HepG2 (cell line): Measurements from ENCODE around the gene ENO1. TPM values are rescaled to one million over a fixed set of nuclear protein-coding genes. Genes with fewer than 3 reads are reported as not detected.
A peak's percentile ranks its signal among the peaks of the same experiment; 100 is the strongest.
"Not testable (repeated sequence)": the region's sequence is repeated elsewhere in the genome, so short reads cannot be mapped to it uniquely, and the experiment has no call there.

Experiments
- ATAC-seq: fragments of 200-7000 bp; cut with Tn5 transposase; 3 replicates; pipeline ENCODE4 v1.9.1; 2020; ENCODE audit warnings: mild to moderate bottlenecking, moderate library complexity
- BruUV-seq: library from RNA; stranded (reverse); fragments of 400-500 nt; replicated peaks from 2 replicates; lab custom pipeline; 2021; lab: Mats Ljungman, UMichigan
- CTCF ChIA-PET: fragments of 300-600 bp; formaldehyde crosslinking; extraction: SDS; loops from one replicate; lab custom pipeline; 2021; ENCODE audit warnings: low total read pairs, inconsistent platforms, low intra/inter-chr PET ratio; lab: Yijun Ruan, JAX
- POLR2A ChIA-PET: fragments of 350-600 bp; sonication (Branson Sonifier 250); formaldehyde crosslinking; loops from one replicate; lab custom pipeline; 2020; ENCODE audit warnings: antibody characterized with exemption, inconsistent platforms; lab: Yijun Ruan, JAX
- DNase-seq: peaks from one replicate; pipeline ENCODE4 v3.0.0-alpha.2; 2015; ENCODE audit warnings: low spot score
- FAIRE-seq: peaks from 3 replicates; lab custom pipeline; 2011; peaks lifted over from hg19 to GRCh38; lab: Jason Lieb, UNC
- H2AFZ ChIP-seq: one replicate; pipeline ENCODE4 v1.6.1; 2011; ENCODE audit warnings: low read length, inconsistent platforms
- H3K27ac ChIP-seq: fragments of 300-600 bp; 3 replicates; pipeline ENCODE4 v1.8.0; 2011; ENCODE audit warnings: mixed run types, mild to moderate bottlenecking, mixed read lengths, low read length, inconsistent platforms; ENCODE audit not compliant: insufficient read depth; ENCODE audit errors: extremely low read length
- H3K27me3 ChIP-seq, 2 experiments: fragments of 200-600 bp in 1 of 2; 2 replicates in 1 of 2; 3 replicates in 1 of 2; pipeline versions ENCODE4 v1.6.0 to v1.8.0; 2011; ENCODE audit warnings: low read length in 2 of 2, mild to moderate bottlenecking in 2 of 2, moderate library complexity in 2 of 2, inconsistent platforms in 1 of 2; ENCODE audit not compliant: insufficient read depth in 2 of 2, control insufficient read depth in 1 of 2
- H3K36me3 ChIP-seq, 2 experiments: fragments of 200-600 bp in 1 of 2; replicated peaks in 1 of 2; 2 replicates in 1 of 2; 3 replicates in 1 of 2; pipeline versions ENCODE4 v1.5.1 to v1.8.0; 2011; ENCODE audit warnings: low read length in 2 of 2, inconsistent platforms in 1 of 2; ENCODE audit not compliant: insufficient read depth in 2 of 2, control insufficient read depth in 1 of 2
- H3K4me1 ChIP-seq: 2 replicates; pipeline ENCODE4 v1.5.1; 2012; ENCODE audit warnings: low read length, inconsistent platforms; ENCODE audit not compliant: insufficient read depth
- H3K4me2 ChIP-seq: 2 replicates; pipeline ENCODE4 v1.6.0; 2011; ENCODE audit warnings: low read depth, low read length, inconsistent platforms
- H3K4me3 ChIP-seq, 3 experiments: fragments of 200-600 bp in 1 of 3; sonication (generic), shearing (Covaris generic) in 1 of 3; replicated peaks in 1 of 3; 2 replicates each; pipeline ENCODE4 v1.5.1; 2011 to 2016; ENCODE audit warnings: low read length in 3 of 3, inconsistent platforms in 2 of 3, low read depth in 2 of 3, mild to moderate bottlenecking in 2 of 3, control low read depth in 1 of 3, mixed read lengths in 1 of 3; ENCODE audit not compliant: insufficient read depth in 1 of 3
- H3K79me2 ChIP-seq: one replicate; pipeline ENCODE4 v1.6.1; 2011; ENCODE audit warnings: low read length, inconsistent platforms; ENCODE audit not compliant: insufficient read depth
- H3K9ac ChIP-seq: 2 replicates; pipeline ENCODE4 v1.6.0; 2011; ENCODE audit warnings: mild to moderate bottlenecking, low read depth, low read length, inconsistent platforms; ENCODE audit not compliant: insufficient read depth
- H3K9me3 ChIP-seq: 2 replicates; pipeline ENCODE4 v1.5.1; 2012; ENCODE audit warnings: mild to moderate bottlenecking, low read length
- H4K20me1 ChIP-seq: 2 replicates; pipeline ENCODE4 v1.6.0; 2011; ENCODE audit warnings: inconsistent platforms, mild to moderate bottlenecking, low read length, moderate library complexity; ENCODE audit not compliant: insufficient read depth
- ATF1 ChIP-seq: IDR thresholded peaks from 2 replicates; pipeline ENCODE4 v1.6.1; 2016; ENCODE audit warnings: mild to moderate bottlenecking, control low read depth
- CBX5 ChIP-seq: sonication (generic); formaldehyde crosslinking; IDR thresholded peaks from 2 replicates; pipeline ENCODE4 v1.4.0; 2020; ENCODE audit warnings: missing genetic modification reagents, borderline replicate concordance
- SALL2 ChIP-seq: sonication (generic); formaldehyde crosslinking; IDR thresholded peaks from 2 replicates; pipeline ENCODE4 v1.8.1; 2023; ENCODE audit warnings: mild to moderate bottlenecking, missing genetic modification reagents, inconsistent platforms
- ZBTB38 ChIP-seq: sonication (generic); formaldehyde crosslinking; IDR thresholded peaks from 2 replicates; pipeline ENCODE4 v1.5.1; 2020; ENCODE audit warnings: mild to moderate bottlenecking, missing genetic modification reagents
- ZNF138 ChIP-seq: sonication (generic); formaldehyde crosslinking; IDR thresholded peaks from 2 replicates; pipeline ENCODE4 v1.5.0; 2020; ENCODE audit warnings: mild to moderate bottlenecking, low read depth, missing genetic modification reagents
- WGBS: methylation state at CpG from one replicate; pipeline ENCODE4 v1.1.6; 2017; ENCODE audit warnings: low lambda C conversion rate; 5-methylcytosine and 5-hydroxymethylcytosine counted together
- in situ Hi-C: cut with HindIII; loops from 2 replicates; pipeline ENCODE4 v1.10.0; 2017; ENCODE audit warnings: low pct_unique_long_range_greater_than_20kb; ENCODE audit not compliant: extremely low pct_ligation_motif_present
- intact Hi-C: fragments of 100-400 bp; cut with micrococcal nuclease; formaldehyde crosslinking; loops from one replicate; pipeline ENCODE4 v1.10.0; 2022; ENCODE audit not compliant: unreplicated experiment
- polyA plus RNA-seq, 8 experiments: library from polyadenylated mRNA; depleted of rRNA in 3 of 8; stranded (reverse) in 7 of 8; unstranded in 1 of 8; fragments of >200 nt; fragmentation: Illumina TruSeq in 4 of 8; extraction: Trizol in 4 of 8; gene quantifications; 2 replicates each; pipeline versions ENCODE4 v1.2.1 to v1.2.3, GENCODE V29; 2011 to 2016; ENCODE audit warnings: low read depth in 4 of 8, missing spikeins in 1 of 8, mixed read lengths in 1 of 8; ENCODE audit not compliant: insufficient read depth in 1 of 8
- total RNA-seq, 5 experiments: library from RNA; depleted of rRNA; stranded (reverse); fragments of >200 nt; fragmentation: Illumina TruSeq; extraction: Trizol; gene quantifications; 2 replicates each; pipeline ENCODE4 v1.2.3, GENCODE V29; 2016; ENCODE audit warnings: low read depth in 1 of 5
- TF ChIP-seq, protein P1 (sequence below): sonication (generic); formaldehyde crosslinking; IDR thresholded peaks from 2 replicates; pipeline ENCODE4 v1.4.0; 2020; ENCODE audit warnings: missing genetic modification reagents
- TF ChIP-seq, protein P2 (sequence below): sonication (generic); formaldehyde crosslinking; IDR thresholded peaks from 2 replicates; pipeline ENCODE4 v1.5.0; 2020; ENCODE audit warnings: mild to moderate bottlenecking, missing genetic modification reagents, borderline replicate concordance

ENO1 gene
- total and polyA plus RNA-seq, 2 of the 13 experiments (the other 11 are each of a cell fraction or from before 2014, with no cell fraction given) = 1,559 to 3,103 TPM

DNA sequence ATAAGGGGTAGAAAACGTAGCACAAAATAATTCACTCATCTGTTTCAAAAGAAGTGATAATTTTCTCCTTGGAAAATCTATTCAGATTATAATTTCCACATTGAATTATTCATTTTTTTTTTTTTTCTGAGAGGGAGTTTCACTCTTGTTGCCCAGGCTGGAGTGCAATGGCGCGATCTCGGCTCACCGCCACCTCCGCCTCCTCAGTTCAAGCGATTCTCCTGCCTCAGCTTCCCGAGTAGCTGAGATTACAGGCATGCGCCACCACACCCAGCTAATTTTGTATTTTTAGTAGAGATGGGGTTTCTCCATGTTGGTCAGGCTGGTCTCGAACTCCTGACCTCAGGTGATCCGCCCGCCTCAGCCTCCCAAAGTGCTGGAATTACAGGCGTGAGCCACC is 59.7 kb downstream of the ENO1 start:
- peak overlapping the region; percentile 86 for H3K9ac ChIP-seq
- H2AFZ ChIP-seq, FAIRE-seq, H3K27me3 ChIP-seq, DNase-seq, H3K9me3 ChIP-seq, H3K36me3 ChIP-seq, in situ Hi-C loops, BruUV-seq, CTCF ChIA-PET, ATAC-seq, POLR2A ChIA-PET: not testable (repeated sequence)
- peak overlapping the region; percentile 88 for H3K27ac ChIP-seq
- H3K79me2 ChIP-seq = peaks cover 36% of the 10 kb centered on the region
- H4K20me1 ChIP-seq = peaks cover 11% of the 10 kb centered on the region
- TF ChIP-seq, protein P1, sequence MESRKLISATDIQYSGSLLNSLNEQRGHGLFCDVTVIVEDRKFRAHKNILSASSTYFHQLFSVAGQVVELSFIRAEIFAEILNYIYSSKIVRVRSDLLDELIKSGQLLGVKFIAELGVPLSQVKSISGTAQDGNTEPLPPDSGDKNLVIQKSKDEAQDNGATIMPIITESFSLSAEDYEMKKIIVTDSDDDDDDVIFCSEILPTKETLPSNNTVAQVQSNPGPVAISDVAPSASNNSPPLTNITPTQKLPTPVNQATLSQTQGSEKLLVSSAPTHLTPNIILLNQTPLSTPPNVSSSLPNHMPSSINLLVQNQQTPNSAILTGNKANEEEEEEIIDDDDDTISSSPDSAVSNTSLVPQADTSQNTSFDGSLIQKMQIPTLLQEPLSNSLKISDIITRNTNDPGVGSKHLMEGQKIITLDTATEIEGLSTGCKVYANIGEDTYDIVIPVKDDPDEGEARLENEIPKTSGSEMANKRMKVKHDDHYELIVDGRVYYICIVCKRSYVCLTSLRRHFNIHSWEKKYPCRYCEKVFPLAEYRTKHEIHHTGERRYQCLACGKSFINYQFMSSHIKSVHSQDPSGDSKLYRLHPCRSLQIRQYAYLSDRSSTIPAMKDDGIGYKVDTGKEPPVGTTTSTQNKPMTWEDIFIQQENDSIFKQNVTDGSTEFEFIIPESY (CRISPR knock-in tag) = peak; percentile 52; the same call in 1 of the 2 replicates
- peak; percentile 59; the same call in 1 of the 2 replicates for TF ChIP-seq ZBTB38 (CRISPR knock-in tag)
- intact Hi-C loops = loop anchor here (5.0 kb wide), 2 partner anchors 39 to 76 kb away; no protein-coding TSS in a partner anchor
- H3K4me1 ChIP-seq = peaks cover 52% of the 10 kb centered on the region
- WGBS = 88% methylated on average over 13 of the region's 13 CpGs
- peak overlapping the region; percentile 89 to 95 (median 91); a peak in 4 of 6 replicates for H3K4me3 ChIP-seq
- H3K4me2 ChIP-seq = peak overlapping the region; percentile 76

DNA sequence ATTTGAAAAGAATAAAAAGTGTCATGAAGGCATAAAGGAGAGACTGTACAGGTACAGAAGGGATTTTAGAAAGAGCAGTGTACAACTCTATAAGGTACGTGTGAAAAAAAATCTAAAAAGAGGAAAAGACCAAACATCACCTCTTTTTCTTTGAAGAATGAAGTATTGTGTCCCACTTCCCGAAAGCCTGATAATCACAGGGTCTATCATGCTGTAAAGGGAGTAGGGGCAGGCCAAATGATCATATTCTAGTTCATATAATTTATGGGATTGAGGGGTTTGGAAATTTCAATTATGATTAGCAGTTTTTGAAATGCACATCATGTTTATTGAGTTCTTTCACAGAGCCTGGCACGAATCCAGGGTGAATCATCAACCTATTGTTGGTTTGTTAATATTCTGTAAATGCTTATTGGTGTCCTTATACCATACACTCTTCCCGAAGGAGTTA is 60.1 kb downstream of the ENO1 start:
- Histone ChIP-seq H3K4me1 (peaks cover 52% of the 10 kb centered on the region), H3K4me2 (peak overlapping the region; percentile 76), H4K20me1 (peaks cover 12% of the 10 kb centered on the region), H3K9ac (peak overlapping the region; percentile 86), H3K4me3 (peak overlapping the region; percentile 89 to 95 (median 91)), H3K27ac (peak overlapping the region; percentile 88), H3K36me3 (no peaks in the 10 kb centered on the region), H3K27me3 (no peaks in the 10 kb centered on the region; a peak in 1 of 5 replicates), H3K9me3 (no peaks in the 10 kb centered on the region), H3K79me2 (peaks cover 41% of the 10 kb centered on the region), H2AFZ (no peak overlapping the region)
- ChIA-PET CTCF (no interaction called here), POLR2A (no interaction called here)
- FAIRE-seq (no peak), DNase-seq (no peak), ATAC-seq (no peak)
- 2% methylated on average over 4 of the region's 4 CpGs for WGBS
- in situ Hi-C loops = no loop called here
- BruUV-seq = TSS peak; percentile 91
- intact Hi-C loops = loop anchor here (5.0 kb wide), 2 partner anchors 39 to 76 kb away; no protein-coding TSS in a partner anchor
- TF ChIP-seq, protein P2, sequence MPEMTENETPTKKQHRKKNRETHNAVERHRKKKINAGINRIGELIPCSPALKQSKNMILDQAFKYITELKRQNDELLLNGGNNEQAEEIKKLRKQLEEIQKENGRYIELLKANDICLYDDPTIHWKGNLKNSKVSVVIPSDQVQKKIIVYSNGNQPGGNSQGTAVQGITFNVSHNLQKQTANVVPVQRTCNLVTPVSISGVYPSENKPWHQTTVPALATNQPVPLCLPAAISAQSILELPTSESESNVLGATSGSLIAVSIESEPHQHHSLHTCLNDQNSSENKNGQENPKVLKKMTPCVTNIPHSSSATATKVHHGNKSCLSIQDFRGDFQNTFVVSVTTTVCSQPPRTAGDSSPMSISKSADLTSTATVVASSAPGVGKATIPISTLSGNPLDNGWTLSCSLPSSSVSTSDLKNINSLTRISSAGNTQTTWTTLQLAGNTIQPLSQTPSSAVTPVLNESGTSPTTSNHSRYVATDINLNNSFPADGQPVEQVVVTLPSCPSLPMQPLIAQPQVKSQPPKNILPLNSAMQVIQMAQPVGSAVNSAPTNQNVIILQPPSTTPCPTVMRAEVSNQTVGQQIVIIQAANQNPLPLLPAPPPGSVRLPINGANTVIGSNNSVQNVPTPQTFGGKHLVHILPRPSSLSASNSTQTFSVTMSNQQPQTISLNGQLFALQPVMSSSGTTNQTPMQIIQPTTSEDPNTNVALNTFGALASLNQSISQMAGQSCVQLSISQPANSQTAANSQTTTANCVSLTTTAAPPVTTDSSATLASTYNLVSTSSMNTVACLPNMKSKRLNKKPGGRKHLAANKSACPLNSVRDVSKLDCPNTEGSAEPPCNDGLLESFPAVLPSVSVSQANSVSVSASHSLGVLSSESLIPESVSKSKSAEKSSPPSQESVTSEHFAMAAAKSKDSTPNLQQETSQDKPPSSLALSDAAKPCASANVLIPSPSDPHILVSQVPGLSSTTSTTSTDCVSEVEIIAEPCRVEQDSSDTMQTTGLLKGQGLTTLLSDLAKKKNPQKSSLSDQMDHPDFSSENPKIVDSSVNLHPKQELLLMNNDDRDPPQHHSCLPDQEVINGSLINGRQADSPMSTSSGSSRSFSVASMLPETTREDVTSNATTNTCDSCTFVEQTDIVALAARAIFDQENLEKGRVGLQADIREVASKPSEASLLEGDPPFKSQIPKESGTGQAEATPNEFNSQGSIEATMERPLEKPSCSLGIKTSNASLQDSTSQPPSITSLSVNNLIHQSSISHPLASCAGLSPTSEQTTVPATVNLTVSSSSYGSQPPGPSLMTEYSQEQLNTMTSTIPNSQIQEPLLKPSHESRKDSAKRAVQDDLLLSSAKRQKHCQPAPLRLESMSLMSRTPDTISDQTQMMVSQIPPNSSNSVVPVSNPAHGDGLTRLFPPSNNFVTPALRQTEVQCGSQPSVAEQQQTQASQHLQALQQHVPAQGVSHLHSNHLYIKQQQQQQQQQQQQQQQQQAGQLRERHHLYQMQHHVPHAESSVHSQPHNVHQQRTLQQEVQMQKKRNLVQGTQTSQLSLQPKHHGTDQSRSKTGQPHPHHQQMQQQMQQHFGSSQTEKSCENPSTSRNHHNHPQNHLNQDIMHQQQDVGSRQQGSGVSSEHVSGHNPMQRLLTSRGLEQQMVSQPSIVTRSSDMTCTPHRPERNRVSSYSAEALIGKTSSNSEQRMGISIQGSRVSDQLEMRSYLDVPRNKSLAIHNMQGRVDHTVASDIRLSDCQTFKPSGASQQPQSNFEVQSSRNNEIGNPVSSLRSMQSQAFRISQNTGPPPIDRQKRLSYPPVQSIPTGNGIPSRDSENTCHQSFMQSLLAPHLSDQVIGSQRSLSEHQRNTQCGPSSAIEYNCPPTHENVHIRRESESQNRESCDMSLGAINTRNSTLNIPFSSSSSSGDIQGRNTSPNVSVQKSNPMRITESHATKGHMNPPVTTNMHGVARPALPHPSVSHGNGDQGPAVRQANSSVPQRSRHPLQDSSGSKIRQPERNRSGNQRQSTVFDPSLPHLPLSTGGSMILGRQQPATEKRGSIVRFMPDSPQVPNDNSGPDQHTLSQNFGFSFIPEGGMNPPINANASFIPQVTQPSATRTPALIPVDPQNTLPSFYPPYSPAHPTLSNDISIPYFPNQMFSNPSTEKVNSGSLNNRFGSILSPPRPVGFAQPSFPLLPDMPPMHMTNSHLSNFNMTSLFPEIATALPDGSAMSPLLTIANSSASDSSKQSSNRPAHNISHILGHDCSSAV (CRISPR knock-in tag) = no peak
- TF ChIP-seq ATF1 (CRISPR knock-in tag) = 0 out of 2 replicates have a peak, but pooled peaks have one; percentile 8
- TF ChIP-seq ZNF138 = no peak
- no peak for TF ChIP-seq CBX5
- no peak for TF ChIP-seq SALL2
